Measurements from ENCODE around the gene TUSC2.

GRCh38 chr3:50358355-50358910, 30.4 kb upstream of the TUSC2 start:
- no peak for TF ChIP-seq FOSL1 (IDR thresholded peaks at IDR 0.05; ENCODE audit: low read depth)
- TF ChIP-seq CTCF (IDR thresholded peaks at IDR 0.05 in 2 of 3, conservative IDR thresholded peaks at IDR 0.05 in 1 of 3; ENCODE audit: borderline replicate concordance in 1 of 3, insufficient read depth in 1 of 3, low read depth in 2 of 3, low read length in 2 of 3) = no peak
- TF ChIP-seq EZH2 (IDR thresholded peaks at IDR 0.05) = no peak
